Globus pallidus (tissue), 1 donor: ENCODE measurements around the gene CD6.

Experiments
- DNase-seq: peaks from one replicate; pipeline ENCODE4 v3.0.0-alpha.2; 2015; ENCODE audit warnings: low spot score

CD6 gene, protein sequence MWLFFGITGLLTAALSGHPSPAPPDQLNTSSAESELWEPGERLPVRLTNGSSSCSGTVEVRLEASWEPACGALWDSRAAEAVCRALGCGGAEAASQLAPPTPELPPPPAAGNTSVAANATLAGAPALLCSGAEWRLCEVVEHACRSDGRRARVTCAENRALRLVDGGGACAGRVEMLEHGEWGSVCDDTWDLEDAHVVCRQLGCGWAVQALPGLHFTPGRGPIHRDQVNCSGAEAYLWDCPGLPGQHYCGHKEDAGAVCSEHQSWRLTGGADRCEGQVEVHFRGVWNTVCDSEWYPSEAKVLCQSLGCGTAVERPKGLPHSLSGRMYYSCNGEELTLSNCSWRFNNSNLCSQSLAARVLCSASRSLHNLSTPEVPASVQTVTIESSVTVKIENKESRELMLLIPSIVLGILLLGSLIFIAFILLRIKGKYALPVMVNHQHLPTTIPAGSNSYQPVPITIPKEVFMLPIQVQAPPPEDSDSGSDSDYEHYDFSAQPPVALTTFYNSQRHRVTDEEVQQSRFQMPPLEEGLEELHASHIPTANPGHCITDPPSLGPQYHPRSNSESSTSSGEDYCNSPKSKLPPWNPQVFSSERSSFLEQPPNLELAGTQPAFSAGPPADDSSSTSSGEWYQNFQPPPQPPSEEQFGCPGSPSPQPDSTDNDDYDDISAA

DNA sequence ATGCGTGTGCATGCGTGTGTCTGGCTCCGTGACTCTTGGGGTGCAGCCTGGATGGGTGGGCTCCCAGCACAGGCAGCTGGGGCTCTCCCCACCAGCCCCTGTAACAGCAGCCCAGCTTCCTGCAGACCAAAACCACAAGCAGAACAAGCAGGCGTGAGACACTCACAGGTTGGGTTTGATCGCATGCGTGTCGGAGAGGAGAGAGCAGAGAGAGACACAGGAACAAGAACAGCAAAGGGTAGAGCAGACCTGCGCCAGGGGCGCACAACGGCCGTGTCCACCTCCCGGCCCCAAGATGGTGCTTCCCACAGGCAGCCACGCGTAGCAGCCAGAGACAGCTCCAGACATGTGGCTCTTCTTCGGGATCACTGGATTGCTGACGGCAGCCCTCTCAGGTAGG is at the start of gene CD6:
CD6 (plus strand) TSS at position 161 of the 400 bp plus-strand sequence; CDS start at position 347, 186 bp downstream.
- DNase-seq: no peak

DNA sequence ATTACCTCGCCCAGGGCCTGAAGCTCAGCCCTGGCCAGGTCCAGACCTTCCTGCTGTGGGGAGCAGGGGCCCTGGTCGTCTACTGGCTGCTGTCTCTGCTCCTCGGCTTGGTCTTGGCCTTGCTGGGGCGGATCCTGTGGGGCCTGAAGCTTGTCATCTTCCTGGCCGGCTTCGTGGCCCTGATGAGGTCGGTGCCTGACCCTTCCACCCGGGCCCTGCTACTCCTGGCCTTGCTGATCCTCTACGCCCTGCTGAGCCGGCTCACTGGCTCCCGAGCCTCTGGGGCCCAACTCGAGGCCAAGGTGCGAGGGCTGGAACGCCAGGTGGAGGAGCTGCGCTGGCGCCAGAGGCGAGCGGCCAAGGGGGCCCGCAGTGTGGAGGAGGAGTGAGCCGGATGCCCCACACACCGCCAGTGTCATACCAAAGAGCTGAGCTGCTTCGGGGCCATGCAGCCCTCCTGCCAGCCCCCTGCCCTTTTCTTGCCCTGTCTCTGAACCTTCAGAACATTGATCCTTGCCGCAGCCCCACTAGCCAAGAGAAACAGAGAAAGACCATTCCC is 49.6 kb upstream of the CD6 start:
- no peak for DNase-seq

DNA sequence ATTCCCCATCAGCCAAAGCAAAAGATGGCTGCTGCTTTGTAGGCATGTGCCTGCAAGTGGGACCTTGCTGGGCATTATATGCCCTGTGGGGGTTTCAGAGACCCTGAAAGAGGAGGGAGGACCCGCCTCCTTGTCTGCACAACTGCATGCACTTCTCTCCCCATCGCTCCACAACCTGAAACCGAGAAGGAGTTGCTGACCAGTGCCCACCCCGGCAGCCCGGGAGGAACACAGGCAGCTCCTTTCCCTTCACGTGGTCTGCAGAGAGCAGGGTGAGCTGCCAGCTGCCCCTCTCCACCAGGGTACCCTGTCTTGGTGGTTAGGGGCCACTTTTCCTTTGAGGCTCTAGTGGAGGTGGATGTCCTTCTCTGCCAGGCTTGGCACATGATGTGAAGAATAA is 48.6 kb upstream of the CD6 start:
- no peak for DNase-seq

DNA sequence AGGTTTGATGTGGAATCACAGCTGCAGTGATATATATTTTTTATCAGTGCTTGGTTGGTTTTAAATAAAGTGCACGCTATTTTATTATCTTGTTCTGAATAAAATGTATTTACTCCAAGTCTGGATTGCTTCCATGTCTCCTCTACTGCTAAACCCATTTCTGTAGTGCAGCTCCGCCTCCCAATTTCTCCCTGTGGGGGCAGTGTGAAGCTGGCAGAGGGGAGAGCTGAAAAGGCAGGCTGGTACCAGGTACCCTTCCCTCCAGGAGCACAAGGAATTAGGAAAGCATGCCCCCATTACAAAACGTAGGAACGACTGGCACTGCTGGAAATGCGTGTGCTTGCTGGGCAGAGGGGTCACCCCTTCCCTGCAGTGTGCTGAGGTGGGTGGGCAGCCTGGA is 48.2 kb upstream of the CD6 start:
- DNase-seq: no peak

DNA sequence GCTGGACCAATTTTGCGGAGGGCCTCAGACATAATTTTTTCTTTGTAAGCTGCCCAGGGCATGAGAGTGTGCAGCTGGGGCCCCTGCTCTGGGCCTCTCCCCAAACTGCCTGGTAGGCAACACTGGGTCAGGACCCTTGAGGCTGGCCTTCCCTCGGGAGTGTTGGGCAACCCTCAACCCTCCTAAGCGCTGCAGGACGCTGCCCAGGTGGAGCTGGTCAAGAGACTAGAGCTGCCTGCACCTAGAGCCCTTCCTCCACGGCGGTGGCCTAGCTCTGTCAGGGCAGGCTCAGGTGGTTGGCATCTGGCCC is 47.7 kb upstream of the CD6 start:
- DNase-seq: no peak

DNA sequence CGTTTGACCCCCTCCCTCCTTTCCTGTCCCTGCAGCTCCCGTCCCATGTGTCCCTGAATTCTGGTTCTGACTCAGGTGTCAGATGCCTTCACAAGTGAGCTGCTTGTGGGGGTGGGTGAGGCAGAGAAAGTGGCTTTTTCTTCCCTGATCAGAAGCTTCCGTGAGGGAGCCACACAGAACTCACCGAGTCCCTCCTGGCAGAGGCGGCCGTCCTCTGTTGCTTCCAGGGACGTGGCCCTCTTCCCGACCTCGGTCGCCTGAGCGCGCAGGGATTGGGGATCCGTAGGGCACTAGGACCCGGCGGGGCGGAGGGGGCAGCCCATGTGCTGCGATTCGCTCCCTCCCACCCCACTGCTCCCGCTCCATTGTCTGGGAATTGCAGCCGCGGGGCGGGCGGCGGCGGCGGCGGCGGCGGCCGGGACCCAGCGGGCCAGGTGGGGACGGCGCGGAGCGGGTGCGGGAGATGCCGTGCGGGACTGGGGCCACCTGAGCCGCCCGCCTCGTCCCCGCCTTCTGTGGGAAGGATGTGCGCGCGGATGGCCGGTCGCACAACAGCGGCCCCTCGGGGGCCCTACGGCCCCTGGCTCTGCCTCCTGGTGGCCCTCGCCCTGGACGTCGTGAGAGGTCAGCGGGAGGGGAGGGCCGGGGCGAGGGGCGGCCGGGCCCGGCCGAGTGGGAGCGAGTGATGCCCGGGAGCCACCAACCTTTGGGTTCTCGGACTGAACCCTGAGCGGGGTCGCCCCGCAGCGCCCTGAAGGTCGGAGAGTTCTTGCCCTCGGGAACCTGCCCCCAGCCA is 47.2 kb upstream of the CD6 start, which contains the start of gene TMEM132A:
TMEM132A (plus strand) TSS at position 351 of the 796 bp plus-strand sequence; CDS start at position 525, 174 bp downstream.
- peak; percentile 73 for DNase-seq

DNA sequence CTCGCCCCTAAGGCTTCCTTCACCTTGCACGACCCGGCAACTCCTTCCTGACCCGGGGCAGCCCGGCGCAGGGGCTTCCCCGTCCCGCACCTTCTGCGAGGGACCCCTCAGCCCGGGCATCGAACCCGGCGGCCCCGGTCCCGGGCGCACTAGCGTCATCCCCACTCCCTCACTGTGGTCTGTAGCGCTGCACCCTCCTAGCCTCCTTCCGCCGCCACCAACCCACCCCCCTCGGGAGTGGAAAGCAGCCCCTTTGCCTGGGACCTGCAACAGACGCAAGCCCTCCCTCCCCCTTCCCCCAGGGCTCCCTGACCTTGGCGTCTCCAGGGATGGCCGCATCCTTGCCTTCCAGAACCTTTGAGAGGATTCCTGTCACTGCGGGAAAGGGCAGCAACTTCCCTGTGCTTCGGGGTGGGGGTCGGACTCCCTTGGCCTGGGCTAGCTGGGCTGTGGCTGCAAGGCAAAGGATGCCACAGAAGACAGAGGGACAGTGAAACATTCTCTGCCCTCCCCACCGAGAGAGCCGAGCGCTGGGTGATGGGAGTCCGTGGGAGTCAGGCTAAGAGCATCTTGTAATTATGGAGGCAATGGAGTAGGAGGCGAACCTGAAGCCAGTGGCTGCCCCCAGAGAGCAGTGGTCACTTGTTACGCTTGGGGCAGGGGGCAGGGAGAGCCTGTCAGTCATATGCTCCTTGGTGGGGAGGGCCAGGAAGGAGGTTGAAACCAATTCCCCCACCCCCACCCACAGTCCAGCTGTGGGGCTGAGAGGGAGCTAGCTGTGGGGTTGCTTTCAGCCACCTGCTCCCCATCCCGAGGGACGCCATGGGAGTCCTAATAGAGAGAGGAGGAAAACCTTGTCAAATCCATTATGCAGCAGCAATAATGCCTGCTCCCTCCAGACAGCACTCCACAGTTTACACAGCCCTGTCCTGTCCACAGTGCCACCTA is 46.3 kb upstream of the CD6 start:
- DNase-seq: no peak

DNA sequence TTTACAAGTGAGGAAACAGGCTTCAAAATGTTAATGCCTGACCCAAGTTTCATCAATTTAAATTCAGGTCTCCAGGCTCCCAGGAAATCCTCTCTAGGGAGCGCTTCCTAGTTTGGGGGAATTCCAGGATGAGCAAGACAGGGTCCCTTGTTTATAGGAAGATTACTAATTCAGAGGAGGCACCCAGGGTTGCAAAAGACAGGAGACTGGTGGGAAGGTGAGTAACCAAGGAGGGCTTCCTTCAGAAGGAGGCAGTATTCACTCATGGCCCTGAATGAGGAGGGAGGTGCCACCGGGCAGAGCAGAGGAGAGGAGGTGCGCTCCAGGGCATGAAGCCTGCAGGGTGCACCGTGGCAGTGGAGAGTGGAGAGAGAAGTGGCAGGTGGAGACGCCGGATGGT is 45.6 kb upstream of the CD6 start:
- no peak for DNase-seq

DNA sequence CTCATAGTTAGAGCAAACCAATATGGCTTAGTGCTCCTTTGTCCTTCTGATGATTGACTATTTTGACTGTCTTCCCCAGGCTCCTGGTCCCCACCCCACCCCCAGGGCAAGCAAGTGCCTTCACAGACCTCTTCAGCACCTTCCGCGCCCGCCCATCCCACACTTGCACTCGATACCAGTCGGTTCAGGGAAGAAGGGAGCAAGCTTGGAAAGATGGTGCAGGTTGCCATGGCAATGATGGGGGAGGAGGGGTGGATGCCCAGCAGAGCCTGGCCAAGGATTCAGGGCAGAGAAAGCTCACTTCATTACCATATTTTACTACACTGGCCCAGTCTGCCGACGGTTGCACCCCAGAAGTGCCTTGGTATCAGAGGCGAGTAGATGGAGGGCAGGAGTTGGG is 45.0 kb upstream of the CD6 start:
- no peak for DNase-seq

DNA sequence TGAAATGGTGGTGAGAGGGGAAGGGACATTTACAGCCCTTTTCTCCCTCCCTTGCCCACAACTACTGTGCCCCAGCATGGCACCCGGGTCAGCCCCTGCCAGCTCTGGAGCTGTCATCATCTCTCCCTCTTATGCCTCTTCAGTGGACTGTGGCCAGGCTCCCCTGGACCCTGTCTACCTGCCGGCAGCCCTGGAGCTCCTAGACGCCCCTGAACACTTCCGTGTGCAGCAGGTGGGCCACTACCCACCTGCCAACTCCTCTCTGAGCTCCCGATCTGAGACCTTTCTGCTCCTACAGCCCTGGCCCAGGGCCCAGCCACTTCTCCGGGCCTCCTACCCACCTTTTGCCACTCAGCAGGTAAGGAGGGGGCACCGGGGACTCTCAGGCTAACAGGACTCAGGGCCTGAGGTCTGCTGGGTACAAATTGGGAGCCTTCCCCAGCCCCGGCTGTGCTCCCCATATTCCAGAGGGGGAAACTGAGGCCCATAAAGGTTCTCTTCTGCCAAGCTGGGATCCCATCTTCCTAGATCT is 44.4 kb upstream of the CD6 start:
- DNase-seq: no peak

DNA sequence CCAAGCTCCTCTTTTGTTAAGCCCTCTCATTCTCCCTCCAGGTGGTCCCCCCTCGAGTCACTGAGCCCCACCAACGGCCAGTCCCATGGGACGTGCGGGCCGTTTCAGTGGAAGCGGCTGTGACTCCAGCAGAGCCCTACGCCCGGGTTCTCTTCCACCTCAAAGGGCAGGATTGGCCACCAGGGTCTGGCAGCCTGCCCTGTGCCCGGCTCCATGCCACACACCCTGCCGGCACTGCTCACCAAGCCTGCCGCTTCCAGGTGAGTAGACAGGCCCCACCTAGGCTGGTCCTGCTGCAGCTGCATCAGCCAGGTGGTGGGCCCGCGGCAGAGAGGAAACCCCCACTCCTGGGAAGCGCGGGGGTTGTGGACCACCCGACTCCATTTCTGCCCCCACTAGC is 43.9 kb upstream of the CD6 start:
- DNase-seq: no peak

DNA sequence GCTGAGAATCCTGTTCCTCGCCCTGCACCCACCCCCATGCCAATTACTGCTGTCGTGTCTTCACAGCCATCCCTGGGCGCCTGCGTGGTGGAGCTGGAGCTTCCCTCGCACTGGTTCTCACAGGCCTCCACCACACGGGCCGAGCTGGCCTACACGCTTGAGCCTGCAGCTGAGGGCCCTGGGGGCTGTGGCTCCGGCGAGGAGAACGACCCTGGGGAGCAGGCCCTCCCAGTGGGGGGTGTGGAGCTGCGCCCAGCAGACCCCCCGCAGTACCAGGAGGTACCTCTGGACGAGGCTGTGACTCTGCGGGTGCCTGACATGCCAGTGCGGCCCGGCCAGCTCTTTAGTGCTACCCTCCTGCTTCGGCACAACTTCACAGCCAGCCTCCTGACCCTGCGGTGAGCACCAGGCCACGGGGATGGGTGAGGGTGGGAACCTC is 42.9 kb upstream of the CD6 start:
- no peak for DNase-seq

DNA sequence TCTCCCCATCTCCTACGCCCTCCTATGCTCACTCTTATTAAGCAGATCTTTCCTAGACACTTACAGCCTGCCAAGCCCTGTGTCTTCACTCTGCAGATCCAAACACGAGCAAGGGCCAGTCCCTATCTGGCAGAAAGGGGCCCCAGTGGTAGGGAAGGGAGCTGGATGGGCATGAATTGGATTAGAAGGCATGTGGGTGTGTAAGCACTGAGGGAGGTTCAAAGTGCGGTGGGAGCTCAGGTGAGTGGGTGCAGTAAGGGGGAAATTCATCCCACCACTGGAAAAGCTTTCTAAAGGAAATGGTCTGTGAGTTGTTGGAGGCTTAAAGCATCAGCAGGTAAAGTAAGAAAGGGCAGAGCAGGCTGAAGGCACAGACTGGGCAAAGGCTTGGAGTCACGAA is 41.7 kb upstream of the CD6 start:
- DNase-seq: no peak

DNA sequence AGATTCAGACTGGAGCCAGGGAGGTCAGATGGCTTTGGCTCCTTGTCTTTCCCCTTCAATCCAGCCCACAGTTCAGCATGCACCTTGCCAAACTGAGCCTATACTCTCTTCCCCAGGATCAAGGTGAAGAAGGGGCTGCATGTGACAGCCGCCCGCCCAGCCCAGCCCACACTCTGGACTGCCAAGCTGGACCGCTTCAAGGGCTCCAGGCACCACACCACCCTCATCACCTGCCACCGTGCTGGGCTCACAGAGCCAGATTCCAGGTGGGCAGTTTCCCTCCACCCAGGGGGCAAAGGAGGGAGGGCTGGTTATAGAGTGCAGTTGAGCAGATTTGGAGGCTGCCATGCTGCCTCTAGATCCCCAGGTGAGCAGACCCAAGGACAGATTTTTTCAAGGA is 41.1 kb upstream of the CD6 start:
- no peak for DNase-seq

DNA sequence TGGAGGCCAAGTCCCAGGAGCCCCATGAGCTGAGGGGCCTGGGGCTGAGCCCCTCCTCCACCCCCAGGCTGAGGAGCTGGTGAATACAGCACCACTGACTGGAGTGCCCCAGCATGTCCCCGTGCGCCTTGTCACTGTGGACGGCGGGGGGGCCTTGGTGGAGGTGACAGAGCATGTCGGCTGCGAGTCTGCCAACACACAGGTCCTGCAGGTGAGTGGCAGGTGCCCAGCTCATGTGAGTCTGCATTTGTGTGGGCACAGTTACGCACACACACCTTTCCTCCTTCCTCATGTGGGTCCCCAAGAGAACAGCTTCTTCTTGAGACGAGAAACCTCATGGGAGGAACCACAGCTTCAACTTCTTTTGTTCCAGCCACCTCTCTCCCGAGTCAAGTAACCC is 39.6 kb upstream of the CD6 start:
- no peak for DNase-seq

DNA sequence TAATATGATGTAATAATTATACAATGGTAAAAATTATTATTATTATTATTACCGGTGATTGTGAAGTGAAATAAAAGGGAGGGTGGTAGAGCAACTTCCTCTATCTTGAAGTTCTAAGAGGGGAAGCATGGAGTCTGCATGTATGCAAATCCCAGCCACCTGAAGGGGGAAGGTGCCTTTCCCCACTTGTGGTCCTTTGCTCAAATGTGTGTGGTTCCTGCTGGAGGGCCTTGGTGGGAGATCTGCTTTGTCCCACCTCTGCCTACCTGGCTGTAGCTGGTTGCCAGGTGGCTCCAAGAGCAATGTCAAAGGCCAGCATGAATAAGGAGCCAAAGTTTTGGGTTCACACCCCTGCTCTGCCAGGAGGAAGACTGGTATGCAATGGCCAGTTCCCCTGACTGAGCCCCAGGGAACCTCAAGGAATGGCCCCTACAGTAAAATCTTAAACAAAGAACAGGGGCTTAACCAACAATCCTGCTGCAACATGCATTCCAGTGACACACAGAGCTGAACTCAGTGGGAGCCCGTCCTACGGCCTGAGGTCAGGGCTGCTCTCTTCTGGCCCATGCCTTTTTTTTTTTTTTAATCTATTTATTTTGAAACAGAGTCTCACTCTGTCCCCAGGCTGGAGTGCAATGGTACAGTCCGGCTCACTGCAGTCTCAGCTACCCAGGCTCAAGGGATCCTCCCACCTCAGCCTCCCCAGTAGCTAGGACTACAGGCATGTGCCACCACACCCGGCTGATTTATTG is 38.7 kb upstream of the CD6 start:
- DNase-seq: no peak

DNA sequence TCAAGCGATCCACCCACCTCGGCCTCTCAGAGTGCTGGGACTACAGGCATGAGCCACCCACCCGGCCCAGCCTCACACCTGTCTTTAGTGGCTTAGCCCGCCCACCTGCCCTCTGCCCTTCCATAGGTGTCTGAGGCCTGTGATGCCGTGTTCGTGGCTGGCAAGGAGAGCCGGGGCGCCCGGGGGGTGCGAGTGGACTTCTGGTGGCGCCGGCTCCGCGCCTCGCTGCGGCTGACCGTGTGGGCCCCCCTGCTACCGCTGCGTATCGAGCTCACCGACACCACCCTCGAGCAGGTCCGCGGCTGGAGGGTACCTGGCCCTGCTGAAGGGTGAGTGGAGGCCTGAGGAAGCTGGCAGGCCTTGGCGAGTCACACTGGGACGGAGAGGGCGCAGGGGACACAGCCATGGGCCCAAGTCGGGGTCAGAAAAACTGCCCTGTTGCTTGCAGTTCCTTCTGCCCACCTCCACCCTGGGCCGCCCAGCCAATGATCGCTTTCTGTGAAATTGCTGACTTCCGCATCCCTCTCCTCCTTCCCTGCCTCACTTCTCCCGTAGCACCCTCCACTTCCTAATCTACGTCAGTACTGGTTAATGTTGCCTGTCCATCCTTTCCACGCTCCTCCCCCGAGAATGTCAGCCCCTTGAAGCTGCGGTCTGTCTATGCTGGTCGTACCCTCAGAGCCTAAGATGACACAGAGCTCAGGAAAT is 37.9 kb upstream of the CD6 start:
- no peak for DNase-seq

DNA sequence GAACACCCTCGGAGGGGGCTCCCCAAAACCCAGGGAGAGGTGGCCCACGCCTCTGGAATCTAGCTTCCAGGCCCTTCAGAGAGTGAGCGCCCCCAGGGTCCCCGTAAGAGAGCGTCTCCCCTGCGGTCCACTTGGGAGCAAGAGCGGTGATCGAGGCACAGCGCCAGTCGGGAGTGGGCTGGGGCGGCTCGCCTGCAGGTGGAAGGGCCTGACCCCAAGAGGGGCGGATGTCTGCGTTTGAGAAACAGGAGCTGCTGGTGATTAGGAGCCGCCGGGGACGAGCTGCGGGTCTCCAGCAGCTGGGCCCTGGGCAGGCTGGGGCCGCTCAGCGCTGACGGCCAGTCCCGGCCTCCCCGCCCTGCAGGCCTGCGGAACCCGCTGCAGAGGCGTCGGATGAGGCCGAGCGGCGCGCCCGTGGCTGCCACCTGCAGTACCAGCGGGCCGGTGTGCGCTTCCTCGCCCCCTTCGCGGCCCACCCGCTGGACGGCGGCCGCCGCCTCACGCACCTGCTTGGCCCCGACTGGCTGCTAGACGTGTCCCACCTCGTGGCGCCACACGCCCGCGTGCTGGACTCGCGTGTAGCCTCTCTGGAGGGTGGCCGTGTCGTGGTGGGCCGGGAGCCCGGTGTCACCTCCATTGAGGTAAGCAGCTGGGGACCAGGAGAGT is 37.2 kb upstream of the CD6 start:
- DNase-seq: no peak
